Left renal cortex interstitium (tissue), 4 donors: Measurements from ENCODE around the gene NSMCE1. TPM values are rescaled to one million over a fixed set of nuclear protein-coding genes. Genes with fewer than 3 reads are reported as not detected.

Source experiments
- DNase-seq, 4 donors: peaks; one replicate each; pipeline ENCODE4 v3.0.0-alpha.2; 2013; ENCODE audit warnings: low read depth in 4 of 4, low spot score in 2 of 4, missing footprints in 1 of 4
- polyA plus RNA-seq, 4 donors: library from polyadenylated mRNA; unstranded; fragments of 120-200 nt; gene quantifications; one replicate each; pipeline ENCODE4 v1.2.1, GENCODE V29; 2013; ENCODE audit not compliant: insufficient read length in 4 of 4

The NSMCE1 gene
- polyA plus RNA-seq, 4 donors: 71.7 to 91.5 (median 81.5) TPM

DNA sequence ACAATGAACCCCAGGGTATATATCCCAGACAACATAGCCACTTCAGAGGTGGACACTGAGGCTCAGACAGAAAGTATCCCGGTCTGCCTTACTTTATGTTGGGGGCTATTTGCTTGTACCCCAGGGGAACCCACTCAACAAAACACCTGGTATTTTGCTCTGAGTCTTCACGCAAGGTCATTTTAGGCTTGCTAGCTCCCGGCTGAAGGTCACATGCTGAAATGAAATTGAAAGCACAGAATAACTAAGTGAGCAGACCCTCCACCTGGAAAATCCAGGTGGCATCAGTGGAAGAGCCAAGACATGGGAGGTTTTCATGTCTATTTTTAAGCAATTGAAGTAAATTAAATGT lies 69.4 kb downstream of the NSMCE1 start:
- no peak for DNase-seq

DNA sequence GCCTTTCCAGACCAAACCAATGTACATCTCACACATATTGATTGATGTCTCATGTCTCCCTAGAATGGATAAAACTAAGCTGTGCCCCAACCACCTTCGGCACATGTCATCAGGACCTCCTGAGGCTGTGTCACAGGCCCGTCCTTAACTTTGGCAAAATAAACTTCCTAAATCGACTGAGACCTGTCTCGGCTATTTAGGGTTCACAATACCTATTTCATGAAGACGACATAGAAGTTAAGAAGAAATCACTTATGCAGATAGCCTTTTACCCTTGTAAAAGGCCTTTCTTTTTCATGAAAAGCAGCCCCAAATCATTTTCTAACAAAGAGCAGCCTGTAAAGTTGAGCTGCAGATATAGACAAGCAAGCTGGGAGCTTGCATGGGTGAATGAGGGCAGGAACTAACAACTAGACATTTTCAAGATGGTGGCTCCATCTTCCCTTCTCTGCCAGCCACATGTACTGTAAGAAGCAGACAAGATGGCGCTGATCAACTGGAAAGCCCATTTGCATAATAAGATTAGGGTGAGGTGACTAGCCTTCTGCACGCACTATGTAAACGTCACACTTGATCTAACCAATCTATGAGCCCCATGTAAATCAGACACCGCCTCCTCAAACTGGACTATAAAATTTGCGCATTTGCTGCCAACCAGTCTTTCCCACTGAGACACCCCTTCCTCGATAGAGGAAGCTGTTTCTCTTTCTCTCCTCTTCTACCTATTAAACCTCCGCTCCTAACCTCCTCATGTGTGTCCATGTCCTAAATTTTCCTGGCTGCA lies 69.9 kb downstream of the NSMCE1 start:
- DNase-seq: no peak

DNA sequence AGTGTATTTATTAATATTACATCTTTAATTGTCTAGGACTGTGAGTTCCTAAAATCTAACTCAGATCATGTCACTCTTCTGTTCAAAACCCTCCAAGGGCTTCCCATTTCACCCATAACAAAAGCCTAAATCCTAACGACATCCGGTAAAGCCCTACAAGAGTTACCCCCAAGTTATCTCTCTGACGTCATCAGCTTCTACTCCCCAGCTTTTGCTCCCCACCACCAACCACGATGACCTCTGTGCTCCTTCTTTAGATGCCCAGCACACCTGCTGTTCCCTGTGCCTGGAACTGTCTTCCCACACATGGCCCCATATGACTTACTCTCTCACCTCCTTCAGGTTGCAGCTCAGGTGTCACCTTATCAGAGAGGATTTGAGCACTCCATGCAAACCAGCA lies 71.6 kb downstream of the NSMCE1 start:
- no peak for DNase-seq

DNA sequence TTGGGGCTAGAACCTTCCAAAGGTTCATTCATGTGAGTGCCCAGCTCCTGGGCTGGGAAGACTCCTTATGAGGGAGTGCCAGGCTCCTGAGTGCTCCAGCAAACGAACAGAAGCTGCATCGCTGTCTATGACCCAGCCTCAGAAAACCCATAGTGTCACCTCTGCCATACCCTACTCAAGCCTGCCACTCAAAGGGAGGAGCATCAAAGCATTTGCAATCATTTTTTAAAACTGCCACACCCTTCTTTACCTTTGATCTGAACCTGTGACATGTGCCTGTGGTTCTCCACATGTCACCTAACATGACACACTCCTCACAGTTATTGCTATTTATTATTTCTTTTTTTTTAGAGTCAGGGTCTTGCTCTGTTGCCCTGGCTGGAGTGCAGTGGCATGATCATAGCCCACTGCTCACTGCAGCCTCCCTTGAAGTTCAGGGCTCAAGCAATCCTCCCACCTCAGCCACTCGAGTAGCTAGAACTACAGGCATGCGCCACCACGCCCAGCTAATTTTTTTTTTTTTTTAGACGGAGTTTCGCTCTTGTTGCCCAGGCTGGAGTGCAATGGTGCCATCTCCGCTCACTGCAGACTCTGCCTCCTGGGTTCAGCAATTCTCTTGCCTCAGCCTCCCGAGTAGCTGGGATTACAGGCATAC lies 72.5 kb downstream of the NSMCE1 start:
- DNase-seq: no peak

DNA sequence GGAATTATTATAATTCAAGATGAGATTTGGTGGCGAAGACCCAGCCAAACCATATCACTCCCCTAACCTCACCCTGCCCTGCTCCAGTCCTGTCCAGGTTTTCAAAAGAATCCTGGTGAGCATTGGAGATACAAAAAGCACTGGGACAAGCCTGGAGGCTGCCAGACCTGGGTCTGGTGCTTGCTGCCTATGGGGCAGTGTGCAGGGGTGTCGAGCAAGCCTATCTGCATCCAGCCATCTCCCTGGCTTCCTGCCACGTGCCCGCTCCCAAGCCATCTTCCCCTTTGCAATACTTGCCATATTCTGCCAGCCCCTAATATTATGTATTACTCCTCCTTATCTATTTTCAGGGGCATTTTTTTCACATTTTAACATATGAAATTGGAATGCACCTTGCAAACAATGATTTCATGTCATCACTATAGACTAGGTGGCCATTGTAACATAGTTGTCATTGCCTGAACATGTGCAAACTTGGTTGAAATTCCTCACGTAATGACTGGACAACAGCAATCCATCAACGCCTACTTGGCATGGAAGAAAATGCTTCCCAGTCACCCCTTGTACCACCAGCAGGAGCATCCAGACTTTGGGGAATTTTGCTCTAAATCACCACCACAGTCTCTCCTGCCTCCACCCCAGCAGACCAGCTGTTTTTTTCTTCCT lies 73.4 kb downstream of the NSMCE1 start:
- no peak for DNase-seq

DNA sequence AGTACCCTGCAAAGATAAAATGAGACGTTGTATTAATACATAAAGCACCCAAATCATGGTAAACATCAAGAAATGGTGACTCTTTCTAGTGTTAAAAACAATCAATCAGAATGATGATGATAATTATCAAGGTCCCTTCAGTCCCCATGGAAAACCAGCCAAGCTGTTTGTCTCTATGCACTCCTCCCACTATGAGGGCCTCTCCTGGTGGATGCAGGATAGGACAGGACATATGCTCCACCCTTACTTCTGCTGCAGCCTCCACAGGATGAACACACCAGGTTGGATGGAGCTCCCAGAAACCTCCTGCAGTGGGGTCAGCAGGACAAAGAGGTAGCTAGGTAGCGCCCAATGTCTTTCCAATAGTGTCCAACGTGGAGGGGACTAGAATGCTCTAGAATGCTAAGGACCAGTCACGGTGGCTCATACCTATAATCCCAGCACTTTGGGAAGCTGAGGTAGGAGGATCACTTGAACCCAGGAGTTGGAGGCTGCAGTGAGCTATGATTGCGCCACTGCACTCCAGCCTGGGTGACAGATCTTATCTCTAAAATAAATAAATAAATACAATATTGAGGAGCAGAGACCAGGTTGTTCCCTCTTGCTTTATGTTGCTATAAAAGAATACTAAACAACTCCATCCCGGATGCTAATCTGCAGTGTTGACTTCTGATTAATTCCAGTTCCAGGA lies 75.1 kb downstream of the NSMCE1 start:
- DNase-seq: no peak

DNA sequence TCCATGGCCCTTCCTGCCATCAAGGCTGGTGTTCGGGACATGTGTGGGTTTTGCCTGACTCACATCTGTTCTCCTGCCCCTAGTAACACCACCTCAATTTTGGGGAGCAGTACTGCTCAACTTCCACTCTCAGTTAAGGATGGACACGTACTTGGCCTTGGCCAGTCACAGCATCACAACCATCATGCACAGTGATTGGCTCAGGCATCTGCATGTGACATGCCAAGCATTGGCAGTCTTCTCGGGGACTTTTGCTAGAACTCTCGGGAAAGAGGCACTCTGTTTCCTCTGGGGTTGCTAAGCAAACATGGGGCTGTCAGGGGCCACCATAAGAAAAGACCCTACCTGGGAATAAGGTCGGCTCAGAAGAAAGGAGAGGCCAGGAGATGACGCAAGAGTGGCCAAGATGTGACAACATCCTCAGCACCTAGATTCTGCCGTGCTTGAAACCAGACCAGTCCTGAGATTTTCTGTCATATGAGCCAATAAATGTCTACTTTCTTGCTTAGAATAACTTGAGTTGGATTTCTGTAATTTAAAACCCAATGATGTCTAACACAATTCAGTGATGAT lies 77.1 kb downstream of the NSMCE1 start:
- no peak for DNase-seq

DNA sequence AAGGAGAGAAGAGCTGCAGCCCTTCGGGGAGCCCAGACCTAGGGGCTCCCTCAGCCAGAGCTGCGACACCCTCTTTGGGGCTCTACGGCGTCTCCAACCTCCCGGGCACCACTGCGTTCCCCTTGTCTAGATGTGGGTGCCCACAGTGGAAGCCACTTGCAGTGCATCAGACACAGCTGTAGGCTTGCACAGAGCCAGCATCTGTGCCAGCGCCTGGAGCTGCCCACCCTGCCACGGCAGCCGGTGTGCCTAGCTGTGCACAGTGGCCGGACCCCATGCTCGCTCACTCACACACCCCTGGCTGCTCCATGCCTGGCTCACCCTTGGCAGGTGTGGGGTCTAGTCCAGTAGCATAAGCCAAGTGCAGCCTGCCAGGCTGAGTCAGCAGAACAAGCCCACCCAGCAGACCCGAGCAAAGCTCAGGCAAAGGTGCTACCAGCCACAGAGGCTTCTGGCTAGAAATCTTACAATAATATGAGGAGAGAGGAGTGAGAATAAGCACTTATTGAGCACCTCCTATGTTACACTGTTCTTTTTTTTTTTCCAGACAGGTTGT lies 78.2 kb downstream of the NSMCE1 start:
- DNase-seq: no peak

DNA sequence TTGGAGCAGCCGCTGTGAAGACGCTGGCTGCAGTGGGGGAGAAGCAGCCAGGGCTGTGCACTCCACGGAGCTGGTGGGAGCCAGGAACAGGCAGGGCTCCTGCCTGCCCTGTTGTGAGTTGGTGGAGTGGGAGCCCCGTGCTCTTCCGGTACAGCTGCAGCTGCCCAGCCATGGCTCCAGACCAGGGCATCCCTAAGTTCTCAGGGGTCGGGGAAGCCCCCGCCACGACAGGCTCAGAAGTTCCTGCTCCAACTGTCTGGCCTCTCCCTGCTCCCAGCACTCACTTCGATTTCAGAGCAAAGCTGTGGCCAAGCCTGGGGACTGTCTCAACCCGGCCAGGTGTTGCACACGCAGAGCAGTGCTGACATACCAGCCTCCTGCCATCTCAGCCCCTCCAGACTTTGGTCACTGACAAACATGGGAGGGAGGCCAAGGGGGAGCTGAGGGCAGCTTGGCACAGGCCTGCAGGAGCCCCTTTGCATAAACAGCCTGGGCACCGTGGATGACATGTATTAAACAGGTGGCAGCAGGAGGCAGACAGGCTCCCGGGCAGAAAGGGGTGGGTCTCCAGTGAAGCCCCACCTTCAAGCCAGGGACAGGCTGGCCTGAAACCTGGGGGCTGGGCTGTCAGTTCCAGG lies 79.1 kb downstream of the NSMCE1 start:
- no peak for DNase-seq

DNA sequence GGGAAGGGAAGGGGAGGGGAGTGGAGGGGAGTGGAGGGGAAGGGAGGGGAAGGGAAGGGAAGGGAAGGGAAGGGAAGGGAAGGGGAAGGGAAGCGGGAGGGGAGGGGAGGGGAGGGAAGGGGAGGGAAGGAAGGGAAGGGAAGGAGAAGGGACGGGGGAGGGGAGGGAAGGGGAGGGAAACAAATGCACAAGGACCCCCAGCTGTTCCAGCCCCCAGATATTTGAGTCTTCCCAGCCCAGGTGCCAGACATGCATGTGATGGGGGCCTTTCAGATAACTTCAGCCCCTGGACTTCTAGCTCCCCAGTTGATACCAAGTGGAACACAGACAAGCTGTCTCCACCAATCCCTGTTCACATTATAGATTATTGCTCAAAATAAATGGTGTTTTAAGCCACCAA lies 79.9 kb downstream of the NSMCE1 start:
- no peak for DNase-seq

DNA sequence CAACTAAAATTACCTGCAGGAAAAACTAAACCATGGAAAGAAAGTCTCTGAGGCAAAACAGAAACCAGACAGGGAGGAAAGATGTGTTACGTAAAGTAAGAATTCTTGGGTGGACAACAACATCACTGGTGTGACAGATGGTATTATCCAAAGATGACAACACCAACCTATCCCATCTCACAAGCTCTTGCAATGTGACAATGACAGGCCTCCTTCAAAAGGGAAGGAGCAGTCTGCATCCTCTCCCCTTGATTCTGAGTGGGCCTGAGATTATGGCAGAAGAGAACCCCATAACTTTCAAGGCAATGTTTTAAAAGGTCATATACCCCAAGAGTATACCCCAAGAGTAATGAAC lies 82.8 kb downstream of the NSMCE1 start:
- no peak for DNase-seq

DNA sequence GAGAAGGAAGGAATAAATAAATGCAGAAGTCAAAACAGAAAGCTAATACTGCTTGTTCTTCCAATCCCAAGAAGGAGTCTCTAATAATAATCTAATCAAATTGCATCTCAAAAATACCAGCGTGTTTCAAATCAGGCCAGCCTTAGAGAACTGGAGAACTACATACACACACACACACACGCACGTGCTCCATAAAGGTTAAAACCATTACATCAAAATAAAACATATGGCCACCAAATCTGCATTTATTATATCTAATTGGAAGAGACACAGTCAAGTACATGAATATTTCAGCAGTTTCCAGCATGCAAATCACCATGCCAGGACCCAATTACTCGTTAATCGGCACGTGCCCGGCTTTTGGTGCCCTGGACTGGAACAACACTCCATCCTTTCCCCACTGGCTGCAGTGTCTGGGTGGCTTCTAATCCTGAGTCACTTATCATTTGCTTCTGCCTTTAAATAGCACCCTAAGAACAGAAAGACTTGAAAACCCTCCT lies 85.6 kb downstream of the NSMCE1 start:
- no peak for DNase-seq

DNA sequence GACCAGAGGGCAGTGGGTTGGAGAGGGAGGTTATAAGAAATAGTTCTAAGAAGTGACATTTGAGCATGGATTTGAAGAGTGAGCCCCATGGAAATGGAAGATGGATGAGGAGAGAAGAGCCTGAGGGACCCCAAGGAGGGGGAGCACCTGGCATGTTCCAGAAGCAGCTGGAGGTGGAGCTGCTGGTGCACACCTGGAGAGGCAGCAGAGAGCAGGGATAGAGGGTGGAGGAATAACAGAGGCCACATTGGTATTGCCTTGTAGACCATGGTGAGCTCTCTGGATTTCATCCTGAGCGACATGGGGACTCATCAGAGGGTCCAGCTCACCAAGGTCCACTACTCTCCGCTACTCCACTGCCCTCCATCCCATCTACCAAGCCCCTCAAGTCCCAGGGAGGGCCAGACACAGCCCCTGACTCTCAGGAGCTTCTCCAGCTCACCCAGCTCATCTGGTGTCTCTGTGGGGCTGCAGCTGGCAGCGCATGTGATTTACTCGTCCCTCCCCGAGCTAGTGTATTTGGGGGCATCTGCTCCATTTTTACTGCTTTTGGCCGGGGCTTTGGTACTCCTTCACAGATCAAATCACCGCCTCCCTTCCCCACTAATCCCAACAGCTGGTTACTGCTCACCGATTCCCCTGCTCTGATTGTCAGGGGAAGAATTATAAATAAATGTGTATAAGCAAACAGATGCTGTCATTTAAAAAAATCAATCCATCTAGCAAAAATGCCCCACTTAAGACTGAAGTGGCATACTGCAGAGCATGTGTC lies 87.4 kb downstream of the NSMCE1 start:
- no peak for DNase-seq

DNA sequence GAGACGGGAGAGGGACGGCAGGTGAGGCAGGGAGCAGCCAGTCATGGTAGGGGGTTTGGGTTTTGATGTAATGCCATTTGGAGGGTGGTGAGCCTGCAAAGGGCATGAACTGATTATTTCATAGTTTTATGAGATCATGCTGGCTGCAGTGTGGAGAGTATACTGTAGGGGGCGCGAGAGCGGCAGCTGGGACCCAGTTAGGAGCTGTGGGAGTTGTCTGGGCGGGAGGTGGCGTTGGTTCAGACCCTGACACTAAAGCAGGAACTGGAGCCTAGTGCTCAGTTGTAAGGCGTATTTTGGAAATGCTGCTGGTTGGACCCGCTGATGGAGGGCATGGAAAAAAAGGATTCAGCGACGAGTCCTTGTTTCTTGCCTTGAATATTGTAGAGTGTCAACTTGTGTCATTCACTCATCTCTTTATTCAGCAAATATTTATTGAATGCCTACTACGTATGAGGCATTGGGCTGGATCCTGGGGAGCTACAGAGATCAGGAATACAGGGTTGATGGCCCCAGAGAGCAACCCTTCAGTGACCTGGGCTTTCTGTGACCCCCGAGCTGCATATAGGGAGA lies 89.0 kb downstream of the NSMCE1 start:
- peak in 2 of 4 donors; percentile 28 to 49 for DNase-seq

DNA sequence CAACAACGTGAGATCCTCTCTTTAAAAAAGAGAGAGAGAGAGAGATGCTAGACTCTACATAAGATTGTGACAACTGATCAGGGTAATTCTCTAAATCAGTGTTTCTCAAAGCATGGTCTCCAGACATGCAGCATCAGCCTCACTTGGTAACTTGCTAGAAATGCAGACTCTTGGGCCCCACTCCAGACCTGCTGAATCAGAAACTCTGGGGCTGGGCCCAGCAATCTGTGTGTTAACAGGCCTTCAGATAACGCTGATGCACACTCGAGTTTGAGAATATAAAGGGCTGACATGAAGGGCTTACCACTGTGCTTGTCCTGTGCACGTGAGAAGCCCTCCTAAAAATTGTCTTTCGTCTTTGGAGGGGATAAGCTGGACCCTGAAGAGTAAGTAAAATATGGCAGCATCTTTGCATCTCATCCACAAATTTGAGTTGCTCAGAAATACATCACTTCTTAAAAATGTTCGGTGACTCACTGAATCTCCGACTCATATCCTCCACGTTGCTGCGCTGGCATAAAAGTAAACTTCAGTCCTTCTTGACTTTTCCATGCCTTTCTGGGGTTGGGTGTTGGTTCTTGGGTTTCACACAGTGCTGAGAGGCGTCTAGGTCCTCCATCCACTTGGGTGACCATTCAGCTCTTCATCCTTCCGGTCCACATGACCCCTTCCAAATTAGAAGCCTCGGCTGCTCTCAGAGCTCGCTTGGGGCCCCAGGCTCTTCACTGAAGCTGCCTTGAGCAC lies 91.4 kb downstream of the NSMCE1 start:
- DNase-seq: no peak

DNA sequence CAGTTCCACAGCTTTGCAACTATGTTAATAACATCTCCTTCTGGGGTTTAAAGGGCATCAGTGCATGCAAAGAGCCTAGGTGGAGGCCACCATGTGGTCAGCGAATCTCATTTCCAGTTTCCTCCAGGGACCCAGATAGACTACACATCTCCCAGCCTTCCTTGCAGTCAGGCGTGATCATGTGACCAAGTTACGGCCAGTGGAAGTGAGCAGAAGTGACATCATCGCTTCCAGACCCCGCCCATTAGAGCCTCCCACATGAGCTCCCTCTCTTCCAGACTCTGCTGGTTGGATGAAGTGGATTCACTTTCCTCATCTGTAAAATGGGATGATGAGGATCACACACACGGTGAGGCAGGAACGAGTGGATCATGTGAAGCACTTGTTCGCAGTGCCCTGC lies 92.7 kb downstream of the NSMCE1 start:
- no peak for DNase-seq
